Measurements from ENCODE around the gene FAM184B. TPM values are rescaled to one million over a fixed set of nuclear protein-coding genes. Genes with fewer than 3 reads are reported as not detected.

The FAM184B gene
- total RNA-seq, 4 donors from 2014 or later = 0.07 to 0.13 TPM; not detected in 2

- TF ChIP-seq CTCF (IDR thresholded peaks at IDR 0.05) (no peak), POLR2A (IDR thresholded peaks at IDR 0.05) (no peak)
- 50 to 54% methylated on average over 3 of the region's 3 CpGs for WGBS, 2 donors
- no peak overlapping the region for H3K4me3 ChIP-seq (ENCODE audit: low read depth, poor library complexity, severe bottlenecking)
- intact Hi-C loops (cut with DNase I; ENCODE audit: low total_unique reads) = loop anchor here (10.0 kb wide), 2 partner anchors 552 to 782 kb away; no protein-coding TSS in a partner anchor
- DNase-seq (ENCODE audit: low spot score in 2 of 2) = no peak
Observed at GRCh38 chr4:17812801-17813200, 31.4 kb upstream of the FAM184B start.

DNA sequence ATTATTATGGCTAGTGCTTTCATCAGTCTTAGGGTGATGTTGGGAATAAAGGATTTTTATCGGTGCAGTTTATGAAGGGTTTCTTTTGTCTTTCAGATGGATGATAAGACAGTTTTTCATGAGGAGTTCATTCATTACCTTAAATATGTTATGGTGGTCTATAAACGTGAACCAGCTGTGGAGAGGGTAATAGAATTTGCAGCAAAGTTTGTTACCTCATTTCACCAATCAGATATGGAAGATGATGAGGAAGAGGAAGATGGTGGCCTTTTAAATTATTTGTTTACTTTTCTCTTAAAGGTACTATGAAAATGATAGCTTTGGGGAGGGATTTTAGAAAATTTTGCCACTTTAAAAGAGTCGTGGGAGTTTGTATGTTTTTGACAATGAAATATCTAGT, 30.7 kb upstream of the FAM184B start:
- 15 to 24% methylated on average over 3 of the region's 3 CpGs for WGBS, 2 donors
- TF ChIP-seq CTCF (IDR thresholded peaks at IDR 0.05) (no peak), POLR2A (IDR thresholded peaks at IDR 0.05) (no peak)
- intact Hi-C loops (cut with DNase I; ENCODE audit: low total_unique reads) = loop anchor here (10.0 kb wide), 2 partner anchors 553 to 783 kb away; no protein-coding TSS in a partner anchor
- H3K4me3 ChIP-seq (ENCODE audit: low read depth, poor library complexity, severe bottlenecking) = no peak overlapping the region
- DNase-seq (ENCODE audit: low spot score in 2 of 2) = no peak

GRCh38 chr4:17811078-17811603, 29.7 kb upstream of the FAM184B start:
- 1 to 2% methylated on average over 28 to 43 of the region's 48 CpGs for WGBS, 2 donors
- peak in 1 of 2 donors; percentile 85 for DNase-seq (ENCODE audit: low spot score in 2 of 2)
- intact Hi-C loops (cut with DNase I; ENCODE audit: low total_unique reads) = loop anchor here (10.0 kb wide), 2 partner anchors 554 to 784 kb away; no protein-coding TSS in a partner anchor
- peak overlapping the region; percentile 31 for H3K4me3 ChIP-seq (ENCODE audit: low read depth, poor library complexity, severe bottlenecking)
- no peak for TF ChIP-seq CTCF (IDR thresholded peaks at IDR 0.05)
- TF ChIP-seq POLR2A (IDR thresholded peaks at IDR 0.05) = no peak

GRCh38 chr4:17810260-17811077, 29.0 kb upstream of the FAM184B start, which contains the start of the genes DCAF16 and NCAPG:
Gene DCAF16, minus strand, starts transcription at chr4:17810757. Its CDS starts 6,616 bp downstream, at chr4:17804141.
Gene NCAPG, plus strand, starts transcription at chr4:17810979. Its CDS starts 99 bp downstream, at chr4:17811078.
- no peak for TF ChIP-seq CTCF (IDR thresholded peaks at IDR 0.05)
- TF ChIP-seq POLR2A (IDR thresholded peaks at IDR 0.05) = peak in 1 of 2 donors; percentile 95
- H3K4me3 ChIP-seq (ENCODE audit: low read depth, poor library complexity, severe bottlenecking) = peak within 1 kb of the TSS; percentile 89
- intact Hi-C loops (cut with DNase I; ENCODE audit: low total_unique reads) = loop anchor here (10.0 kb wide), 2 partner anchors 554 to 784 kb away; no protein-coding TSS in a partner anchor
- WGBS, 2 donors = 0% methylated on average over 39 to 69 of the region's 69 CpGs
- peak; percentile 99 to 100 for DNase-seq (ENCODE audit: low spot score in 2 of 2)

DNA sequence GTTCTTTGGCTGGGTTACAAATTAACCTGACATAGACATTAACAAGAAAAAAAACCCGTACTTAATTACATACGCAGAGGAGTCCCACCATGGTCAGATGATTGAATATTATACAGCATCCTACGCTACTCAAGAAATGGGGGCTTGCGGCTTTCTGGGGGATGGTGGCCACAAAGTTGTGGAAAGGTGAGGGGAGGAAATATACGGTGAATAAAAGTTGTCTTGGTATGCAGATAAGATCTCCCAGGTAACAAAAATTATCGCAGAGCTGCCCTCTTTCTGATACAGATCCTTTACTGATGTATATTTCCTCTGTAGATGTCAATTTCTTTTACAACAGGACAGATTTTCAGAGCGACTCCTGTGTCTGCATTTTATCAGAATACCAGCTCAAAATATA, 28.2 kb upstream of the FAM184B start:
- WGBS, 2 donors = 2 to 4% methylated on average over 7 of the region's 7 CpGs
- peak overlapping the region; percentile 89 for H3K4me3 ChIP-seq (ENCODE audit: low read depth, poor library complexity, severe bottlenecking)
- TF ChIP-seq CTCF (IDR thresholded peaks at IDR 0.05) = no peak
- no peak for TF ChIP-seq POLR2A (IDR thresholded peaks at IDR 0.05)
- intact Hi-C loops (cut with DNase I; ENCODE audit: low total_unique reads) = loop anchor here (10.0 kb wide), 2 partner anchors 555 to 785 kb away; no protein-coding TSS in a partner anchor
- DNase-seq (ENCODE audit: low spot score in 2 of 2) = no peak

Measured in lower leg skin (tissue), 4 donors.